ENCODE results near the gene CELF5. TPM values are rescaled to one million over a fixed set of nuclear protein-coding genes. Genes with fewer than 3 reads are reported as not detected.

The CELF5 gene
- total RNA-seq, 3 donors from 2014 or later (not counting 1 experiment from before 2014, with no cell fraction given) = 0.41 to 0.83 TPM; not detected in 1

DNA sequence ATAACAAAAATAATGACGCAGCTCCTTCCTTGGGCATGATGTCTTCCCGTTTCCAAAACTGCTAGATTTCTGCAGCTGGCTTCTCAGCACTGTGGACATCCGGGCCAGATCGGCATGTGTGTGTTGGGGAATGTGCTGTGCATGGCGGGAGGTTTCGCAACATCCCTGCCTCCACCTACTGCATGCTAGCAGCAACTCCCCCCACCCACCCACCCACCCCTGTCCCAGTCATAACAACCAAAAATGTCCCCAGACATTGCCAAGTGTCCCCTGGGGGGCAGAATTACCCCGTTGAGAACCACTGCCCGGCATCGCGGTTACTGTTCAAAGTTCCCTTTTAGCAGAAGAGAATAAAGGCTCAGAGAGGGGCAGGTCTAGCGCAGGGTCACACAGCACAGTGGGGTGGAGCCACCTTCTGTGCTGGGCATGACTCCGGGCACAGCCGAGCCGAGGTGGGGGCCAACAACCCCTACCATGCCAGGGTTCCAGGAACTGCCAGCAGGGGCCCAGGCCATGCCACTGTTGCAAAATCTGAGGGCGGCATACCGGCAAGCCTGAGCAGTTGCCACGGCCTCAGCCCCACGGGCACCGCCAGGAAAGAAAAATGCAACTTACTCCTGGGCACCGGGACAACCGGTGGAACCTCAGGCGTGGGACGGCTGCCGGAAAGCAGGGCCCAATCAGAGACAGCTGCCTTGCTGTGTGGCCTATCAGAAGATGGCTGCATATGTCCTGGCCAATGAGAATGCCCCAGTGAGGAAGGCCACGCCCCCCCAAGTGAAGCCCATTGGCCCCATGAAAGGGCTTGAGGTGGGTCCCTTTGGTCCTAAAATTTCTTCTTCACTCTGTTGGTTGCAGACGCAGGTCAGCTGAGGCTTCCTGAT lies 119.4 kb downstream of the CELF5 start:
- Mint-ChIP-seq H3K4me3 (no peak overlapping the region), H3K27ac (no peak overlapping the region), H3K36me3 (no peaks in the 10 kb centered on the region), H3K4me1 (peaks cover 1 to 2% of the 10 kb centered on the region in 2 donors), H3K9me3 (no peaks in the 10 kb centered on the region), H3K27me3 (ENCODE audit: low read depth in 2 of 2) (no peaks in the 10 kb centered on the region)
- peak; percentile 74 to 83 (median 75) for ATAC-seq
- DNase-seq = peak in 1 of 2 donors; percentile 71
- no peaks in the 10 kb centered on the region for H3K27me3 ChIP-seq (ENCODE audit: control insufficient read depth, insufficient read depth, low read length)
- peaks cover 15% of the 10 kb centered on the region for H3K4me1 ChIP-seq (ENCODE audit: control insufficient read depth, insufficient read depth, low read length)
- intact Hi-C loops (cut with micrococcal nuclease) = no loop called here
- no peak overlapping the region for H3K27ac ChIP-seq (ENCODE audit: low read length)
- H3K9me3 ChIP-seq (ENCODE audit: control insufficient read depth, insufficient read depth, low read length) = no peaks in the 10 kb centered on the region
- H3K36me3 ChIP-seq (ENCODE audit: control insufficient read depth, insufficient read depth, low read length) = no peaks in the 10 kb centered on the region
- WGBS (ENCODE audit: insufficient coverage) = 48% methylated on average over 22 of the region's 26 CpGs
- H3K4me3 ChIP-seq (ENCODE audit: low read length) = peak overlapping the region; percentile 24
- TF ChIP-seq, protein P1, sequence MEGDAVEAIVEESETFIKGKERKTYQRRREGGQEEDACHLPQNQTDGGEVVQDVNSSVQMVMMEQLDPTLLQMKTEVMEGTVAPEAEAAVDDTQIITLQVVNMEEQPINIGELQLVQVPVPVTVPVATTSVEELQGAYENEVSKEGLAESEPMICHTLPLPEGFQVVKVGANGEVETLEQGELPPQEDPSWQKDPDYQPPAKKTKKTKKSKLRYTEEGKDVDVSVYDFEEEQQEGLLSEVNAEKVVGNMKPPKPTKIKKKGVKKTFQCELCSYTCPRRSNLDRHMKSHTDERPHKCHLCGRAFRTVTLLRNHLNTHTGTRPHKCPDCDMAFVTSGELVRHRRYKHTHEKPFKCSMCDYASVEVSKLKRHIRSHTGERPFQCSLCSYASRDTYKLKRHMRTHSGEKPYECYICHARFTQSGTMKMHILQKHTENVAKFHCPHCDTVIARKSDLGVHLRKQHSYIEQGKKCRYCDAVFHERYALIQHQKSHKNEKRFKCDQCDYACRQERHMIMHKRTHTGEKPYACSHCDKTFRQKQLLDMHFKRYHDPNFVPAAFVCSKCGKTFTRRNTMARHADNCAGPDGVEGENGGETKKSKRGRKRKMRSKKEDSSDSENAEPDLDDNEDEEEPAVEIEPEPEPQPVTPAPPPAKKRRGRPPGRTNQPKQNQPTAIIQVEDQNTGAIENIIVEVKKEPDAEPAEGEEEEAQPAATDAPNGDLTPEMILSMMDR (IDR thresholded peaks at IDR 0.05) = no peak

DNA sequence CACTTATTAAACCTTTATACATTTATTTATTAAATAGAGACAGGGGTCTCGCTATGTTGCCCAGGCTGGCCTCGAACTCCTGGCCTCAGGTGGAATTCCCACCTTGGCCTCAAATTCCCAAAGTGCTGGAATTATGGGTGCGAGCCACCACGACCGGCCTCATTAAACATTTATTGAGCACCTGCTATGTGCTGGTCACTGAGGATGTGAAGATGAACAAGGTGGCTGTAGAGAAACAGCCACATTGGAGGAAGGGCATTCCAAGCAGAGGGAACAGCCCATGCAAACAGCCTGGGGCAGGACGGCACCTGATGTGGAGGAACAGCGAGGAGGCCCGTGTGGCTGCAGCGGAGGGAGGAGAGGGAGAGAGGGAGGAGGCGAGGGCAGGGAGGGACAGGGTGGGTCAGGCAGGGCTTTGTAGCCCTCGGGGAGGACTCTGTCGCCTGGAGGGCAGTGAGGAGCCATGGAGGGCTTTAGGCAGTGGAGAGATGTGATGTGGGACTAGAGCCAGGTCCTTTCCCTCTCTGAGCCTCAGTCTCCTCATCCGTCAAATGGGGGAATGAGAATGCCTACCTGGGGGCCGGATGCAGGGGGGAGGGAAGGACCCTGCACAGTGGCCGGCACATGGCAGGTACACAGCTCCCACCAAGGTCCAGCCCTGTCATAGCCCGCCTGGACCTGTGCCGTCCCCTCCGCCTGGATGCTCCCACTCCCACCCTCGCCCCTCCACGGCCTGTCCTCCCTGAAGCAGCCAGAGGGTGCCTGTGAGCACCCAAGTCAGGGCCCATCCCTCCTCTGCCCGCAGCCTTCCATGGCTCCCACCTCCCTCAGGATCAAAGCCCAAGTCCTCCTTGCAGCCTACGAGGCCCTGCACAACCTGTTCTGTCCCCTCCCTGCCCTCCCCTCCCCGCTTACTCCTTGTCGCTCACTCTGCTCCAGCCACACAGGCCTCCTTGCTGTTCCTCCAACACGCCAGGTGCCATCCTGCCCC lies 120.4 kb downstream of the CELF5 start:
- no peaks in the 10 kb centered on the region for H3K27me3 Mint-ChIP-seq (ENCODE audit: low read depth in 2 of 2)
- WGBS (ENCODE audit: insufficient coverage) = 94% methylated on average over 24 of the region's 25 CpGs

DNA sequence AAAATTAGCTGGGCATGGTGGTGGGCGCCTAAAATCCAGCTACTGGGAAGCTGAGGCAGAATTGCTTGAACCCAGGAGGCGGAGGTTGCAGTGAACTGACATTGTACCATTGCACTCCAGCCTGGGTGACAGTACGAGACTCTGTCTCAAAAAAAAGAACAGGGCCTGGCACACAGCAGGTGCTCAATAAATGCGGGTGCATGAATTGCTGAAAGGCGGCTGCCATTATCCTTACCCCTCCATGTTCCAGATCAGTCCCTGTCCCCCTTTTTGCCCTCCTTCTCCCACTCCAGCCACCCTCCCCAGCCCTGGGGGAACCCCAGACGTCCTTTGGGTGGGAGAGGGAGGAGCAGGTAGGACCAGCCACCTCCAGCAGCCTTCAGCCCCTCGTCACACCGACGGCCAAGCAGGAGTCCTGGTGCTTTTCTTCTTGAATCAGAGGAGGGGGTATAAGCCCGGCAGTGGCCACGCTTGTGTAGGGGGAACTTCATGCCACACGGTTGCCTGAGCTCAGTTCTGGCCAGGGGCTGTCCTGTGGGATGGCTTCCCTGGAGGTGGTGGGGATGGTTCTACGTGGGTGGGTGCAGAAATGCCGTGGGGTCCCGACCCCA lies 121.5 kb downstream of the CELF5 start:
- TF ChIP-seq, protein P1 (IDR thresholded peaks at IDR 0.05) = no peak
- 81% methylated on average over 14 of the region's 15 CpGs for WGBS (ENCODE audit: insufficient coverage)
- Mint-ChIP-seq H3K36me3 (no peaks in the 10 kb centered on the region), H3K4me3 (no peak overlapping the region), H3K4me1 (no peaks in the 10 kb centered on the region), H3K9me3 (no peaks in the 10 kb centered on the region), H3K27ac (no peak overlapping the region), H3K27me3 (ENCODE audit: low read depth in 2 of 2) (no peaks in the 10 kb centered on the region)
- no peak overlapping the region for H3K4me3 ChIP-seq (ENCODE audit: low read length)
- H3K27ac ChIP-seq (ENCODE audit: low read length) = no peak overlapping the region
- H3K36me3 ChIP-seq (ENCODE audit: control insufficient read depth, insufficient read depth, low read length) = no peaks in the 10 kb centered on the region
- H3K27me3 ChIP-seq (ENCODE audit: control insufficient read depth, insufficient read depth, low read length) = no peaks in the 10 kb centered on the region
- ATAC-seq (no peak), DNase-seq (no peak)
- H3K9me3 ChIP-seq (ENCODE audit: control insufficient read depth, insufficient read depth, low read length) = no peaks in the 10 kb centered on the region
- intact Hi-C loops (cut with micrococcal nuclease) = no loop called here
- peaks cover 11% of the 10 kb centered on the region for H3K4me1 ChIP-seq (ENCODE audit: control insufficient read depth, insufficient read depth, low read length)

More for the DNA sequence above, 120.4 kb downstream of the CELF5 start:
- Histone ChIP-seq H3K4me1 (ENCODE audit: control insufficient read depth, insufficient read depth, low read length) (peaks cover 11% of the 10 kb centered on the region), H3K27me3 (ENCODE audit: control insufficient read depth, insufficient read depth, low read length) (no peaks in the 10 kb centered on the region), H3K27ac (ENCODE audit: low read length) (no peak overlapping the region), H3K4me3 (ENCODE audit: low read length) (no peak overlapping the region), H3K9me3 (ENCODE audit: control insufficient read depth, insufficient read depth, low read length) (no peaks in the 10 kb centered on the region), H3K36me3 (ENCODE audit: control insufficient read depth, insufficient read depth, low read length) (no peaks in the 10 kb centered on the region)
- Mint-ChIP-seq H3K27ac (no peak overlapping the region), H3K4me1 (no peaks in the 10 kb centered on the region), H3K9me3 (no peaks in the 10 kb centered on the region), H3K36me3 (no peaks in the 10 kb centered on the region), H3K4me3 (no peak overlapping the region)
- TF ChIP-seq, protein P1 (IDR thresholded peaks at IDR 0.05) = no peak
- DNase-seq = no peak
- intact Hi-C loops (cut with micrococcal nuclease) = no loop called here
- no peak for ATAC-seq

Other genes starting within 250 kb of the CELF5 start
- gene TLE6, start 247.1 kb upstream of the CELF5 start, total RNA-seq = 1 to 10 TPM in 1 of 3 donors, under 1 TPM in 1, not detected in 1; 0.49 to 2.2 TPM
- 1 to 10 TPM; 6.1 to 8.8 (median 8.2) TPM for gene TLE2, start 195.4 kb upstream of the CELF5 start, total RNA-seq
- 1,000 to 10,000 TPM in 1 of 3 donors, 100 to 1,000 TPM in 2; 943 to 1,012 (median 968) TPM for gene TLE5, start 162.2 kb upstream of the CELF5 start, total RNA-seq
- under 1 TPM; 0.24 to 0.60 (median 0.29) TPM for gene GNA11, start 130.3 kb upstream of the CELF5 start, total RNA-seq
- 10 to 100 TPM in 1 of 3 donors, 1 to 10 TPM in 2; 3.9 to 10.4 (median 8.4) TPM for gene GNA15, start 88.6 kb upstream of the CELF5 start, total RNA-seq
- 10 to 100 TPM; 37.1 to 60.4 (median 51.7) TPM for gene S1PR4, start 45.9 kb upstream of the CELF5 start, total RNA-seq
- gene NCLN, start 38.7 kb upstream of the CELF5 start, total RNA-seq = 10 to 100 TPM; 39.6 to 61.4 (median 49.0) TPM
- gene NFIC, start 141.9 kb downstream of the CELF5 start, total RNA-seq = 10 to 100 TPM; 18.5 to 22.2 (median 20.6) TPM